ENCODE measurements around the gene CYREN.
"Not testable (repeated sequence)": the region's sequence is repeated elsewhere in the genome, so short reads cannot be mapped to it uniquely, and the experiment has no call there.

Gene CYREN

DNA sequence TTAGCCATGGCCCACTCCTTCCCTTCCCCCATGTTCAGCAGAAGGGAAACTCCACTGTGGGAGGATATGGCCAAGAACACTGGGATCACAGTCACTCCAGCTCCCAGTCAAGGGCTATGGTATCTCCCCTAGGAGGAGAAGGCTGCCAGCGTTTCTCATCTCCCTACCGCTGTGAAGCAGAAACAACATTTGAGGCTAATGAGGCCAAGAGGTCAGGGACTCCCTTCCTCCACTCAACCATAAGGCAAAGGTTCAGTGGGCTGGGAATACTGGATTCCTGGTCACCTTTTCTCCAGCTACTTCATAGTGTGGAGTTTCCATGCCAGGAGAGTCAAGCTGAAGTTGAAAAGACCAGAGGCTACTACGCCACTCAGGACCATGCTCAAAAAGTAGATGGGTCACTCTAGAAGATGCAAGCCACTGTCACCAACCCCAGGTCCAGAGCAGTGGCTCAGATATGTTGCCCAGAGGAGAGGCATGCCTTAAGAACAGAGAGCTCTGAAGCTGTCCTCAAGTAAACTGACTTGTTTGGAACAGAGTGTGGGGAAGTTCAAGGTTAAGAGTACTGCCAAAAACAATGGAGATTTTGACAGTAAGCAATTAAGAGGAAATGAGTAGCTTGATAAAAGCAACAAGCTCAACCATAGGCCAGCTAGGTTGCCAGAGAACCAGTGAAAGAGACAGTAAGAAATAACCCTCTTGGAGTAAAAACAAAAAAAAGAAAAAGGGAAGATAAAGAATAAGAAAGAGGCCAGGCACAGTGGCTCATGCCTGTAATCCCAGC lies 26.4 kb downstream of the CYREN start:
- H3K9ac ChIP-seq (ENCODE audit: low read depth, low read length, poor library complexity, severe bottlenecking): no peak overlapping the region
- H3K27me3 ChIP-seq (ENCODE audit: insufficient read depth, low read length, poor library complexity, severe bottlenecking): no peaks in the 10 kb centered on the region
- no peaks in the 10 kb centered on the region for H3K9me2 ChIP-seq (replicated peaks; ENCODE audit: low read depth, low read length)
- no peak overlapping the region for H3K4me3 ChIP-seq (ENCODE audit: low read length, poor library complexity, severe bottlenecking)
- H3K36me3 ChIP-seq (ENCODE audit: insufficient read depth, low read length): no peaks in the 10 kb centered on the region
- H2AFZ ChIP-seq (ENCODE audit: low read length): no peak overlapping the region
- H3F3A ChIP-seq (ENCODE audit: low read depth): no peaks in the 10 kb centered on the region
- H4K20me1 ChIP-seq (ENCODE audit: insufficient read depth, low read length, poor library complexity, severe bottlenecking): no peaks in the 10 kb centered on the region
- no peaks in the 10 kb centered on the region for H3K9me3 ChIP-seq (ENCODE audit: insufficient read depth, low read depth, low read length)
- peaks cover 4% of the 10 kb centered on the region for H3K4me1 ChIP-seq (ENCODE audit: insufficient read depth, low read length, poor library complexity, severe bottlenecking)
- TF ChIP-seq, protein P1, sequence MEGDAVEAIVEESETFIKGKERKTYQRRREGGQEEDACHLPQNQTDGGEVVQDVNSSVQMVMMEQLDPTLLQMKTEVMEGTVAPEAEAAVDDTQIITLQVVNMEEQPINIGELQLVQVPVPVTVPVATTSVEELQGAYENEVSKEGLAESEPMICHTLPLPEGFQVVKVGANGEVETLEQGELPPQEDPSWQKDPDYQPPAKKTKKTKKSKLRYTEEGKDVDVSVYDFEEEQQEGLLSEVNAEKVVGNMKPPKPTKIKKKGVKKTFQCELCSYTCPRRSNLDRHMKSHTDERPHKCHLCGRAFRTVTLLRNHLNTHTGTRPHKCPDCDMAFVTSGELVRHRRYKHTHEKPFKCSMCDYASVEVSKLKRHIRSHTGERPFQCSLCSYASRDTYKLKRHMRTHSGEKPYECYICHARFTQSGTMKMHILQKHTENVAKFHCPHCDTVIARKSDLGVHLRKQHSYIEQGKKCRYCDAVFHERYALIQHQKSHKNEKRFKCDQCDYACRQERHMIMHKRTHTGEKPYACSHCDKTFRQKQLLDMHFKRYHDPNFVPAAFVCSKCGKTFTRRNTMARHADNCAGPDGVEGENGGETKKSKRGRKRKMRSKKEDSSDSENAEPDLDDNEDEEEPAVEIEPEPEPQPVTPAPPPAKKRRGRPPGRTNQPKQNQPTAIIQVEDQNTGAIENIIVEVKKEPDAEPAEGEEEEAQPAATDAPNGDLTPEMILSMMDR (conservative IDR thresholded peaks at IDR 0.05; ENCODE audit: low read length): no peak
- TF ChIP-seq EZH2phosphoT487 (IDR thresholded peaks at IDR 0.05; ENCODE audit: borderline replicate concordance): no peak
- H3K79me2 ChIP-seq (ENCODE audit: insufficient read depth, low read length): no peaks in the 10 kb centered on the region
- H3K4me2 ChIP-seq (ENCODE audit: low read depth, low read length, poor library complexity, severe bottlenecking): no peak overlapping the region

DNA sequence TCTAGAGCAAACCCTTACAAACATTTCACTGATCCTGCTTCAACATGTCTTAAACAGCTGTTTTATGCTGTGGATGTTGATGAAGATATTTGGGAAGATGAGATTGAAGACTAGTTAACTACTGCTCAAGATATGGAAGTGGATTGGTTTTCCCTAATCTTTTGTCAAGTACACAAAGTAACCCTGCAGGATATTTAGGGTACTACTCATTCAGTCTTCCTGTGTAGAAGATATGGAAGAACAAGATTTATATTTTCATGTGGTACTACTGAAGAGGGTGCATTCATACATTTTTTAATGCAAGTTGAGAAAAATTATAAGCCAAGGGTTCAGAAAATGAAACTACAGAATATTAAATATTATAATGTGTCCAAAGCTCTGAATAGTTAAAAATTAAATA lies 40.9 kb downstream of the CYREN start:
- Histone ChIP-seq H3K9me3 (ENCODE audit: insufficient read depth, low read depth, low read length) (no peaks in the 10 kb centered on the region), H3K27me3 (ENCODE audit: insufficient read depth, low read length, poor library complexity, severe bottlenecking) (no peaks in the 10 kb centered on the region), H3K79me2 (ENCODE audit: insufficient read depth, low read length) (no peaks in the 10 kb centered on the region), H4K20me1 (ENCODE audit: insufficient read depth, low read length, poor library complexity, severe bottlenecking) (no peaks in the 10 kb centered on the region), H3K4me3 (ENCODE audit: low read length, poor library complexity, severe bottlenecking) (no peak overlapping the region), H3K9ac (ENCODE audit: low read depth, low read length, poor library complexity, severe bottlenecking) (no peak overlapping the region), H3K9me2 (replicated peaks; ENCODE audit: low read depth, low read length) (no peaks in the 10 kb centered on the region), H2AFZ (ENCODE audit: low read length) (no peak overlapping the region), H3K4me2 (ENCODE audit: low read depth, low read length, poor library complexity, severe bottlenecking) (no peak overlapping the region), H3F3A (ENCODE audit: low read depth) (no peaks in the 10 kb centered on the region), H3K36me3 (ENCODE audit: insufficient read depth, low read length) (no peaks in the 10 kb centered on the region), H3K4me1 (ENCODE audit: insufficient read depth, low read length, poor library complexity, severe bottlenecking) (no peaks in the 10 kb centered on the region)
- TF ChIP-seq EZH2phosphoT487 (IDR thresholded peaks at IDR 0.05; ENCODE audit: borderline replicate concordance): no peak
- TF ChIP-seq, protein P1 (conservative IDR thresholded peaks at IDR 0.05; ENCODE audit: low read length): no peak

DNA sequence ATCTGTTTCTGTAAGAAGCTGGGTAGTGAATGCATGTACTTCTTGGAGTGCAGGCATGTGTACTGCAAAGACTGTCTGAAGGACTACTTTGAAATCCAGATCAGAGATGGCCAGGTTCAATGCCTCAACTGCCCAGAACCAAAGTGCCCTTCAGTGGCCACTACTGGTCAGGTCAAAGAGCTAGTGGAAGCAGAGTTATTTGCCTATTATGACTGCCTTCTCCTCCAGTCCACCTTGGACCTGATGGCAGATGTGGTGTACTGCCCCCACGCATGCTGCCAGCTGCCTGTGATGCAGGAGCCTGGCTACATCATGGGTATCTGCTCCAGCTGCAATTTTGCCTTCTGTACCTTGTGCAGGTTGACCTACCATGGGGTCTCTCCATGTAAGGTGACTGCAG lies 41.6 kb downstream of the CYREN start:
- no peaks in the 10 kb centered on the region for H3K36me3 ChIP-seq (ENCODE audit: insufficient read depth, low read length)
- no peaks in the 10 kb centered on the region for H3F3A ChIP-seq (ENCODE audit: low read depth)
- H3K27me3 ChIP-seq (ENCODE audit: insufficient read depth, low read length, poor library complexity, severe bottlenecking): no peaks in the 10 kb centered on the region
- H3K4me1 ChIP-seq (ENCODE audit: insufficient read depth, low read length, poor library complexity, severe bottlenecking): no peaks in the 10 kb centered on the region
- H3K9ac ChIP-seq (ENCODE audit: low read depth, low read length, poor library complexity, severe bottlenecking): no peak overlapping the region
- H3K9me3 ChIP-seq (ENCODE audit: insufficient read depth, low read depth, low read length): no peaks in the 10 kb centered on the region
- no peak overlapping the region for H2AFZ ChIP-seq (ENCODE audit: low read length)
- no peak overlapping the region for H3K4me3 ChIP-seq (ENCODE audit: low read length, poor library complexity, severe bottlenecking)
- no peak overlapping the region for H3K4me2 ChIP-seq (ENCODE audit: low read depth, low read length, poor library complexity, severe bottlenecking)
- no peaks in the 10 kb centered on the region for H3K79me2 ChIP-seq (ENCODE audit: insufficient read depth, low read length)
- TF ChIP-seq, protein P1 (conservative IDR thresholded peaks at IDR 0.05; ENCODE audit: low read length): no peak
- TF ChIP-seq EZH2phosphoT487 (IDR thresholded peaks at IDR 0.05; ENCODE audit: borderline replicate concordance): no peak
- H4K20me1 ChIP-seq (ENCODE audit: insufficient read depth, low read length, poor library complexity, severe bottlenecking): no peaks in the 10 kb centered on the region
- H3K9me2 ChIP-seq (replicated peaks; ENCODE audit: low read depth, low read length): no peaks in the 10 kb centered on the region

DNA sequence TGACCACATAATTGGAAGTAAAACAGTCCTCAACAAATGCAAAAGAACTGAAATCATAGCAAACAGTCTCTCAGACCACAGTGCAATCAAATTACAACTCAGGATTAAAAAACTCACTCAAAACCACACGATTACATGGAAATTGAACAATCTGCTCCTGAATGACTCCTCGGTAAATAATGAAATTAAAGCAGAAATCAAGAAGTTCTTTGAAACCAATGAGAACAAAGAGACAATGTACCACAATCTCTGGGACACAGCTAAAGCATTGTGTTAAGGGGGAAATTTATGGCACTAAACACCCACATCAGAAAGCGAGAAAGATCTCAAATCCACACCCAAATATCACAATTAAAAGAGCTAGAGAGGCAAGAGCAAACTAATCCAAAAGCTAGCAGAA lies 45.9 kb downstream of the CYREN start:
- H3K4me2 ChIP-seq (ENCODE audit: low read depth, low read length, poor library complexity, severe bottlenecking); H3K9me2 ChIP-seq (replicated peaks; ENCODE audit: low read depth, low read length); H3K9ac ChIP-seq (ENCODE audit: low read depth, low read length, poor library complexity, severe bottlenecking); H4K20me1 ChIP-seq (ENCODE audit: insufficient read depth, low read length, poor library complexity, severe bottlenecking); H3K9me3 ChIP-seq (ENCODE audit: insufficient read depth, low read depth, low read length); H3K4me3 ChIP-seq (ENCODE audit: low read length, poor library complexity, severe bottlenecking); H3K27me3 ChIP-seq (ENCODE audit: insufficient read depth, low read length, poor library complexity, severe bottlenecking); H2AFZ ChIP-seq (ENCODE audit: low read length); H3K79me2 ChIP-seq (ENCODE audit: insufficient read depth, low read length); H3K4me1 ChIP-seq (ENCODE audit: insufficient read depth, low read length, poor library complexity, severe bottlenecking); H3F3A ChIP-seq (ENCODE audit: low read depth); H3K36me3 ChIP-seq (ENCODE audit: insufficient read depth, low read length): not testable (repeated sequence)
